HG02759 (cell line): Measurements from ENCODE around the gene ATG4B.
A peak's percentile ranks its signal among the peaks of the same experiment; 100 is the strongest.

Experiments
- ATAC-seq: cut with Tn5 transposase; IDR thresholded peaks from one replicate; pipeline ENCODE4 v1.9.1; 2021; ENCODE audit warnings: mild to moderate bottlenecking, moderate library complexity; ENCODE audit not compliant: unreplicated experiment

ATG4B gene

GRCh38 chr2:241612156-241613016 lies 25.1 kb upstream of the ATG4B start:
- ATAC-seq, result no peak

GRCh38 chr2:241613017-241613780 lies 24.3 kb upstream of the ATG4B start:
- ATAC-seq, result no peak

- no peak for ATAC-seq
Measured at GRCh38 chr2:241615041-241615440, 22.5 kb upstream of the ATG4B start.

GRCh38 chr2:241615522-241616052 lies 21.9 kb upstream of the ATG4B start:
- no peak for ATAC-seq

- ATAC-seq, result no peak
Measured at GRCh38 chr2:241616168-241617125, 21.0 kb upstream of the ATG4B start.

GRCh38 chr2:241617431-241618154 lies 19.9 kb upstream of the ATG4B start:
- ATAC-seq, result peak; percentile 47

GRCh38 chr2:241618296-241618805 lies 19.1 kb upstream of the ATG4B start:
- ATAC-seq, result no peak

GRCh38 chr2:241618829-241619228 lies 18.7 kb upstream of the ATG4B start:
- ATAC-seq, result no peak

GRCh38 chr2:241619597-241620418 lies 17.7 kb upstream of the ATG4B start:
- no peak for ATAC-seq

- no peak for ATAC-seq
Measured at GRCh38 chr2:241620419-241620769, 17.1 kb upstream of the ATG4B start.

GRCh38 chr2:241627675-241628074 lies 9.8 kb upstream of the ATG4B start:
- no peak for ATAC-seq

GRCh38 chr2:241629762-241630435 lies 7.6 kb upstream of the ATG4B start:
- no peak for ATAC-seq

- no peak for ATAC-seq
Measured at GRCh38 chr2:241632478-241633325, 4.8 kb upstream of the ATG4B start.

- ATAC-seq, result no peak
Measured at GRCh38 chr2:241633561-241633960, 3.9 kb upstream of the ATG4B start.

- no peak for ATAC-seq
Measured at GRCh38 chr2:241635756-241636155, 1.7 kb upstream of the ATG4B start.

- peak; percentile 34 for ATAC-seq
Measured at GRCh38 chr2:241636182-241637017, 1.1 kb upstream of the ATG4B start.
